AG04450 (cell line): ENCODE measurements around the gene MMP1. TPM values are rescaled to one million over a fixed set of nuclear protein-coding genes. Genes with fewer than 3 reads are reported as not detected.
A peak's percentile ranks its signal among the peaks of the same experiment; 100 is the strongest.

Source experiments
- CTCF ChIA-PET: fragments of 300-600, 350-600 bp; formaldehyde crosslinking; extraction: SDS; loops from one replicate; lab custom pipeline; 2022; ENCODE audit warnings: antibody characterized with exemption, inconsistent platforms; lab: Charles Lee
- POLR2A ChIA-PET: fragments of 350-600 bp; formaldehyde crosslinking; extraction: SDS; loops from one replicate; lab custom pipeline; 2021; ENCODE audit warnings: antibody characterized with exemption, inconsistent platforms; lab: Yijun Ruan, JAX
- DNase-seq: peaks from one replicate; pipeline ENCODE4 v3.0.0-alpha.2; 2011; ENCODE audit warnings: low read depth, low spot score
- H3K27ac ChIP-seq: one replicate; pipeline ENCODE4 v1.5.1; 2012; ENCODE audit warnings: low read depth, low read length, control low read depth
- H3K27me3 ChIP-seq: one replicate; pipeline ENCODE4 v1.6.0; 2012; ENCODE audit warnings: low read length; ENCODE audit not compliant: control insufficient read depth, insufficient read depth
- H3K4me3 ChIP-seq: 2 replicates; pipeline ENCODE4 v1.5.1; 2011; ENCODE audit warnings: mild to moderate bottlenecking, low read depth, low read length, control low read depth
- H3K9me3 ChIP-seq: 2 replicates; pipeline ENCODE4 v1.5.1; 2012; ENCODE audit warnings: low read length; ENCODE audit not compliant: control insufficient read depth, insufficient read depth
- CTCF ChIP-seq: IDR thresholded peaks from 2 replicates; pipeline ENCODE4 v1.5.1; 2011; ENCODE audit warnings: low read depth, low read length, control low read depth, inconsistent platforms
- polyA plus RNA-seq: library from polyadenylated mRNA; depleted of rRNA; stranded (reverse); fragments of >200 nt; gene quantifications from 2 replicates; pipeline ENCODE4 v1.2.3, GENCODE V29; 2011

The MMP1 gene
- polyA plus RNA-seq, 1 experiment = 41.2 TPM

- no peak overlapping the region for H3K27ac ChIP-seq
- CTCF ChIA-PET = interaction anchor here (1.0 kb wide), 1 partner anchor 199 kb away, joined by 3 read pairs; no protein-coding TSS in a partner anchor
- H3K27me3 ChIP-seq = no peaks in the 10 kb centered on the region
- no peak for TF ChIP-seq CTCF
- H3K4me3 ChIP-seq = no peak overlapping the region
- POLR2A ChIA-PET = no interaction called here
- H3K9me3 ChIP-seq = no peaks in the 10 kb centered on the region
- no peak for DNase-seq
These were observed 39.7 kb upstream of the MMP1 start for GRCh38 chr11:102837646-102838045.

DNA sequence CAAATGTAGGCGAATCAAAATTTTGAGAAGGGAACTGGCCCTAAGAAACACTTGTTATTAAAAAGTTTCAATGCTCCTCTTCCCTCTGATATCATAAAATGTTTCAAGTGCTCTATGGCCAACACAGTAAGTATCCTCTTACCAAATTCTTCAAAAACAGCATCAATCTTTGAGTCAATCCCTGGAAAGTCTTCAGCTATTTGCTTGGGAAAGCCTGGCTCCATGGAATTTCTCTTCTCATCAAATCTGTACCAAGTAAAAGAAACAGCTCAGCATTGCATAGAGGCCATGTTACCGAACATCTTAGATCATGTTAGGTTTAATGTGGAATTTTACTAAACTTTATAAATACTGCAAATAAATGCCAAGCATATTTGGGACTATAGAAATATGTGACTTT, 39.2 kb upstream of the MMP1 start:
- no peak for TF ChIP-seq CTCF
- CTCF ChIA-PET = interaction anchor here (0.7 to 1.0 kb wide), 2 partner anchors 157 to 199 kb away, joined by 3 read pairs; no protein-coding TSS in a partner anchor
- Histone ChIP-seq H3K27ac (no peak overlapping the region), H3K4me3 (no peak overlapping the region), H3K27me3 (no peaks in the 10 kb centered on the region), H3K9me3 (no peaks in the 10 kb centered on the region)
- POLR2A ChIA-PET = no interaction called here
- DNase-seq = no peak

DNA sequence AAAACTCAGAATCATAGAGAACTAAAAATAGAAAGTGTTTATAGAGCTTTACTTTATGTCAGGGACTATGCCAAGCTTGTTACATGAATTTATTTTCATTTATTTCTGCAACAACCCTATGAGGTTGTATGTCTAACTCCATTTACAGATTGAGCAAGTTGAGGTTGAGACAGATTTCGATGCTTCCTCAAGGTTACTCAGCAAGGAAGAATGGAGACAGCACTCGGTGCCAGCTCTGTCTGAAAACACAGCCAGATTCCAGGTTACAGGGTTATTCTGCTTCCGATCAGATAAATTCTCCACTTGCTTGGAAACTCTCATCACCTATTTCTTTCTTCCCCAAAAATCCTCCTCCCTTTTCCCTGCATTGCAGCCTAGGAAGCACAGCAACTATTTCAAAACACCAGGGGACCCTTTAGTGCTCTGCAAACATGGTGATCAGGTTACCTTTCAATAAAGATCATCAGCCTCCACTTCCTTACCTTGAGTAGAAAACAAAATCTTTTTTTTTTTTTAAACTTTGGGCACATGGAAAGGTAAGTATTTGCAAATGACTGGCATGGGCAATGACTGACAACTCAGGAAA, 38.4 kb upstream of the MMP1 start:
- ChIA-PET CTCF (interaction anchor here (0.7 to 1.5 kb wide), 5 partner anchors 79 to 200 kb away, joined by 3 to 5 read pairs (median 3); no protein-coding TSS in a partner anchor), POLR2A (interaction anchor here (1.2 kb wide), 1 partner anchor 75 kb away, joined by 3 read pairs; no protein-coding TSS in a partner anchor)
- no peaks in the 10 kb centered on the region for H3K27me3 ChIP-seq
- H3K4me3 ChIP-seq = no peak overlapping the region
- TF ChIP-seq CTCF = no peak
- H3K27ac ChIP-seq = no peak overlapping the region
- DNase-seq = peak; percentile 42
- H3K9me3 ChIP-seq = peaks cover 2% of the 10 kb centered on the region; the same call in 1 of the 2 replicates

DNA sequence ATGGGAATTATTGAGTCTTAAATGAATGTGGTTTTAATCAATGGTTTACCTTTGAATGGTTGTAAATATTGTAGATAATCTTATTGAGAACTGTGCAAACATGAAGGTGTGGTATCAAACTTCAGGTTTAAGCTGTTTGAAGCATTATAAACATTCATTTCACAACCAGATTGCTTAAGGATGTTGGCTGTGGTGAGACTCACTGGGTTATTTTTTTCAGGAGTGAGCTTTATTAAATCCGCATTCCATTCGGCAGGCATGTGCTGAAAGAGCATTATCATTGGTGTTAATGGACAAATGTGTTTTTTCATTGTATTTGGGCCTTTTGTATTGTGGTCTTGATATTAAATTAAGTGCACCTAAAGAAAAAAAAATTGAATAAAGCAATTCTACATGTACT, 35.8 kb upstream of the MMP1 start:
- Histone ChIP-seq H3K27me3 (no peaks in the 10 kb centered on the region), H3K4me3 (no peak overlapping the region), H3K27ac (no peak overlapping the region), H3K9me3 (peaks cover 3% of the 10 kb centered on the region; the same call in 1 of the 2 replicates)
- TF ChIP-seq CTCF = no peak
- no peak for DNase-seq
- ChIA-PET CTCF (interaction anchor here (0.7 to 1.4 kb wide), 3 partner anchors 15 to 107 kb away, joined by 3 to 9 read pairs (median 3); no protein-coding TSS in a partner anchor), POLR2A (no interaction called here)

DNA sequence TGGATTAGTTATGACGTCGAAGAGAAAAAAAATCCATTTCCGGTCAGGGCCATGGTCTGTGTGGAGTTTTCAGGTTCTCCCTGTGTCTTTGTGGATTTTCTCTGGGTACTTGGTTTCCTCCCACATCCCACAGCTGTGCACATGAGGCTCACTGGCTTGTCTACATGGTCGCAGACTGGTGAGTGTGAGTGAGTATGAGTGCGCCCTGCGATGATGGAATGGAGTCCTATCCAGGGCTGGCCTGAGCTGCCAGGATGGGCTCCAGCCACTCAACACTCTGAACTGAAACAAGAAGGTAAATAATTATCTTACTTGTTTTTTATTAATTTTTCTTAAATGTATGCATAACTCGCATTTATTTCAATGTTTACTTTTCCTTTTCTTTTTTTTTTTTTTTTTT, 34.7 kb upstream of the MMP1 start:
- POLR2A ChIA-PET = no interaction called here
- CTCF ChIA-PET = interaction anchor here (0.7 kb wide), 1 partner anchor 225 kb away, joined by 6 read pairs; no protein-coding TSS in a partner anchor
- H3K27me3 ChIP-seq = no peaks in the 10 kb centered on the region
- H3K27ac ChIP-seq = no peak overlapping the region
- no peak for TF ChIP-seq CTCF
- DNase-seq = no peak
- peaks cover 3% of the 10 kb centered on the region; the same call in 1 of the 2 replicates for H3K9me3 ChIP-seq
- no peak overlapping the region for H3K4me3 ChIP-seq
